PC-3 (cell line): ENCODE measurements around the gene FPR2. TPM values are rescaled to one million over a fixed set of nuclear protein-coding genes. Genes with fewer than 3 reads are reported as not detected.

Experiments used
- ATAC-seq: fragments of 200-7000 bp; cut with Tn5 transposase; 2 replicates; pipeline ENCODE4 v1.9.1; 2020; ENCODE audit warnings: mild to moderate bottlenecking, moderate library complexity
- BruUV-seq: library from RNA; stranded (reverse); fragments of 400-500 nt; replicated peaks from 2 replicates; lab custom pipeline; 2021; lab: Mats Ljungman, UMichigan
- CTCF ChIA-PET: fragments of 300-600 bp; sonication (Branson Sonifier 250); formaldehyde crosslinking; loops from one replicate; lab custom pipeline; 2022; ENCODE audit warnings: antibody characterized with exemption; lab: Charles Lee
- POLR2A ChIA-PET: fragments of 300-600 bp; sonication (Branson Sonifier 250); formaldehyde crosslinking; loops from one replicate; lab custom pipeline; 2022; ENCODE audit warnings: antibody characterized with exemption; ENCODE audit not compliant: unreplicated experiment; lab: Charles Lee
- DNase-seq: peaks from one replicate; pipeline ENCODE4 v3.0.0-alpha.2; 2015
- H2AFZ ChIP-seq: fragments of 300-600 bp; sonication (generic); 2 replicates; pipeline ENCODE4 v1.6.0; 2016; ENCODE audit warnings: antibody characterized with exemption, low read length
- H3F3A ChIP-seq: fragments of 300-600 bp; sonication (generic); one replicate; pipeline ENCODE4 v1.6.0; 2017; ENCODE audit warnings: antibody characterized with exemption, low read length, control low read depth, mild to moderate bottlenecking; ENCODE audit not compliant: unreplicated experiment
- H3K27ac ChIP-seq: fragments of 300-600 bp; sonication (generic); 2 replicates; pipeline ENCODE4 v1.5.1; 2016; ENCODE audit warnings: mild to moderate bottlenecking, low read length
- H3K27me3 ChIP-seq: fragments of 300-600 bp; sonication (generic); 2 replicates; pipeline ENCODE4 v1.6.1; 2016; ENCODE audit warnings: low read length, mixed read lengths
- H3K36me3 ChIP-seq: fragments of 300-600 bp; sonication (generic); 2 replicates; pipeline ENCODE4 v1.6.1; 2016; ENCODE audit warnings: low read depth, mixed run types, low read length, mixed read lengths
- H3K4me1 ChIP-seq: fragments of 300-600 bp; sonication (generic); 2 replicates; pipeline ENCODE4 v1.5.1; 2016; ENCODE audit warnings: low read length; ENCODE audit not compliant: insufficient read depth
- H3K4me2 ChIP-seq: fragments of 300-600 bp; sonication (generic); 2 replicates; pipeline ENCODE4 v1.6.0; 2016; ENCODE audit warnings: low read length
- H3K4me3 ChIP-seq: fragments of 300-600 bp; sonication (generic); 2 replicates; pipeline ENCODE4 v1.5.1; 2016; ENCODE audit warnings: mild to moderate bottlenecking, low read length, mixed read lengths
- H3K79me2 ChIP-seq: fragments of 300-600 bp; sonication (generic); 2 replicates; pipeline ENCODE4 v1.6.1; 2017; ENCODE audit warnings: low read length, mixed read lengths
- H3K9ac ChIP-seq: fragments of 300-600 bp; sonication (generic); 2 replicates; pipeline ENCODE4 v1.6.0; 2016; ENCODE audit warnings: mild to moderate bottlenecking, low read length
- H3K9me2 ChIP-seq: fragments of 300-600 bp; sonication (generic); replicated peaks from 2 replicates; pipeline ENCODE4 v1.6.1; 2016; ENCODE audit warnings: mixed run types, low read length, mixed read lengths
- H3K9me3 ChIP-seq: fragments of 300-600 bp; sonication (generic); 2 replicates; pipeline ENCODE4 v1.6.1; 2016; ENCODE audit warnings: low read length, mixed read lengths
- H4K20me1 ChIP-seq: fragments of 300-600 bp; sonication (generic); 2 replicates; pipeline ENCODE4 v1.6.1; 2016; ENCODE audit warnings: low read length, mixed read lengths
- CTCF ChIP-seq: fragments of 300-600 bp; sonication (generic); conservative IDR thresholded peaks from 2 replicates; pipeline ENCODE4 v1.5.1; 2017; ENCODE audit warnings: antibody characterized with exemption, low read depth, mild to moderate bottlenecking, low read length
- EZH2 ChIP-seq: fragments of 300-600 bp; sonication (generic); IDR thresholded peaks from one replicate; pipeline ENCODE4 v1.6.1; 2017; ENCODE audit warnings: antibody characterized with exemption, mild to moderate bottlenecking, low read length; ENCODE audit not compliant: unreplicated experiment
- EZH2phosphoT487 ChIP-seq: fragments of 300-600 bp; sonication (generic); IDR thresholded peaks from 2 replicates; pipeline ENCODE4 v1.6.1; 2018; ENCODE audit warnings: mild to moderate bottlenecking, antibody characterized with exemption, low read length, borderline replicate concordance
- intact Hi-C: fragments of 100-400 bp; cut with micrococcal nuclease; formaldehyde crosslinking; loops from 2 replicates; pipeline ENCODE4 v1.9.0; 2023
- total RNA-seq: library from RNA; depleted of rRNA; stranded (reverse); fragments of >200 nt; gene quantifications from 2 replicates; pipeline ENCODE4 v1.2.3, GENCODE V29; 2014

Gene FPR2
- total RNA-seq, 1 experiment from 2014 or later: not detected

DNA sequence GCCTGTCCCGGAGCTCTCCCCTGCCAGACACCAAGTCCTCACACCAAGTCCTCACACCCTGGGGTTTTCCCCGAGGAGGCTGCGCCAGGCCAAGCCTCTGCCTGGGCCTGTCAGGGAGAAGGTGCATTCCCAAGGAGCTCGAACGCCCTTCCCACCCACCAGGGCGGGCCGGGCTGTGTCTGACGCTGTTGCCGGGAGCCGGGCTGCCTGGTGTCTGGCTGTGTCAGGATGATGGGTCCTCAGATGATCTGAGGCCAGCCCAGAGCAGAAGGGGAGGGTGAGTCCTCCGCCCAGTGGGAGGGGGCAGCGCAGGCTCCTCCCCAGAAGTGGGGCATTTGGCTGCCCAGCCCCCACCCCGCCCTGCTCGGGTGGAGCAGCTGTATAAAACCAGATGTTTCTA lies 34.9 kb upstream of the FPR2 start:
- H3K79me2 ChIP-seq: no peaks in the 10 kb centered on the region
- TF ChIP-seq CTCF (no peak), EZH2phosphoT487 (no peak), EZH2 (no peak)
- H4K20me1 ChIP-seq: no peaks in the 10 kb centered on the region
- peaks cover 6% of the 10 kb centered on the region; the same call in 1 of the 2 replicates for H3K4me1 ChIP-seq
- no peaks in the 10 kb centered on the region for H3F3A ChIP-seq
- no peak overlapping the region for H3K27ac ChIP-seq
- H3K9me3 ChIP-seq: no peaks in the 10 kb centered on the region
- BruUV-seq: no TSS peak
- no peak overlapping the region for H3K4me3 ChIP-seq
- H3K27me3 ChIP-seq: peaks cover 33% of the 10 kb centered on the region
- ATAC-seq (peak; percentile 58), DNase-seq (no peak)
- H3K9me2 ChIP-seq: no peaks in the 10 kb centered on the region
- intact Hi-C loops: no loop called here
- no peaks in the 10 kb centered on the region for H3K36me3 ChIP-seq
- H3K9ac ChIP-seq: no peak overlapping the region
- ChIA-PET CTCF (no interaction called here), POLR2A (no interaction called here)
- no peak overlapping the region for H2AFZ ChIP-seq
- no peak overlapping the region for H3K4me2 ChIP-seq

- ATAC-seq: peak; percentile 81
- Histone ChIP-seq H3K9me3 (no peaks in the 10 kb centered on the region), H3K4me3 (no peak overlapping the region), H3K9me2 (no peaks in the 10 kb centered on the region), H3K9ac (no peak overlapping the region), H3K4me1 (peaks cover 6% of the 10 kb centered on the region; the same call in 1 of the 2 replicates), H3K27me3 (peaks cover 25% of the 10 kb centered on the region), H3K36me3 (no peaks in the 10 kb centered on the region), H3K27ac (peak overlapping the region; percentile 30; the same call in 1 of the 2 replicates), H4K20me1 (no peaks in the 10 kb centered on the region), H2AFZ (0 out of 2 replicates have a peak overlapping the region, but pooled peaks have one; percentile 31), H3K79me2 (no peaks in the 10 kb centered on the region), H3F3A (no peaks in the 10 kb centered on the region), H3K4me2 (no peak overlapping the region)
- BruUV-seq: no TSS peak
- intact Hi-C loops: no loop called here
- DNase-seq: peak; percentile 75
- POLR2A ChIA-PET: no interaction called here
- CTCF ChIA-PET: no interaction called here
- TF ChIP-seq CTCF: no peak
- no peak for TF ChIP-seq EZH2
- no peak for TF ChIP-seq EZH2phosphoT487
Observed at GRCh38 chr19:51727349-51727880, 33.6 kb upstream of the FPR2 start.

GRCh38 chr19:51729781-51730180 lies 31.2 kb upstream of the FPR2 start:
- no peak overlapping the region for H3K4me2 ChIP-seq
- H3K4me1 ChIP-seq: peaks cover 6% of the 10 kb centered on the region; the same call in 1 of the 2 replicates
- H3K4me3 ChIP-seq: no peak overlapping the region
- ATAC-seq (no peak), DNase-seq (no peak)
- H3K9ac ChIP-seq: no peak overlapping the region
- H3K36me3 ChIP-seq: no peaks in the 10 kb centered on the region
- no peaks in the 10 kb centered on the region for H3F3A ChIP-seq
- H2AFZ ChIP-seq: no peak overlapping the region
- ChIA-PET POLR2A (no interaction called here), CTCF (no interaction called here)
- H3K27ac ChIP-seq: no peak overlapping the region
- no peaks in the 10 kb centered on the region for H4K20me1 ChIP-seq
- TF ChIP-seq CTCF (no peak), EZH2 (no peak), EZH2phosphoT487 (no peak)
- H3K9me2 ChIP-seq: no peaks in the 10 kb centered on the region
- BruUV-seq: no TSS peak
- H3K9me3 ChIP-seq: no peaks in the 10 kb centered on the region
- H3K27me3 ChIP-seq: peaks cover 23% of the 10 kb centered on the region
- intact Hi-C loops: no loop called here
- H3K79me2 ChIP-seq: no peaks in the 10 kb centered on the region
